WTC11 (cell line): ENCODE data around the gene GGN.

ENCODE experiments used
- CREB1 ChIP-seq: sonication (generic); formaldehyde crosslinking; IDR thresholded peaks from 2 replicates; pipeline ENCODE4 v1.8.0; 2023; ENCODE audit warnings: mild to moderate bottlenecking, missing genetic modification reagents
- GABPB1 ChIP-seq: sonication (generic); formaldehyde crosslinking; IDR thresholded peaks from 2 replicates; pipeline ENCODE4 v1.8.1; 2023; ENCODE audit warnings: mild to moderate bottlenecking, missing genetic modification reagents
- JUN ChIP-seq: sonication (generic); formaldehyde crosslinking; IDR thresholded peaks from 2 replicates; pipeline ENCODE4 v1.8.0; 2023; ENCODE audit warnings: mild to moderate bottlenecking, missing genetic modification reagents
- NFE2L1 ChIP-seq: sonication (generic); formaldehyde crosslinking; IDR thresholded peaks from 2 replicates; pipeline ENCODE4 v1.8.1; 2023; ENCODE audit warnings: missing genetic modification reagents
- NFYB ChIP-seq: sonication (generic); formaldehyde crosslinking; conservative IDR thresholded peaks from 2 replicates; pipeline ENCODE4 v1.8.0; 2022; ENCODE audit warnings: low read depth, missing genetic modification reagents
- TP53 ChIP-seq: sonication (generic); formaldehyde crosslinking; IDR thresholded peaks from 2 replicates; pipeline ENCODE4 v1.8.1; 2023; ENCODE audit warnings: mild to moderate bottlenecking, missing genetic modification reagents
- TF ChIP-seq, protein P1 (sequence below): sonication (generic); formaldehyde crosslinking; IDR thresholded peaks from 2 replicates; pipeline ENCODE4 v1.8.1; 2023; ENCODE audit warnings: mild to moderate bottlenecking, missing genetic modification reagents, moderate library complexity
- TF ChIP-seq, protein P2 (sequence below): sonication (generic); formaldehyde crosslinking; IDR thresholded peaks from 2 replicates; pipeline ENCODE4 v1.8.0; 2022; ENCODE audit warnings: mild to moderate bottlenecking, missing genetic modification reagents
- TF ChIP-seq, protein P3 (sequence below): sonication (generic); formaldehyde crosslinking; IDR thresholded peaks from 2 replicates; pipeline ENCODE4 v1.8.0; 2022; ENCODE audit warnings: mild to moderate bottlenecking, missing genetic modification reagents
- TF ChIP-seq, protein P4 (sequence below): fragments of 250-450 bp; sonication (Bioruptor Pico); IDR thresholded peaks from 2 replicates; pipeline ENCODE4 v2.1.2; 2022; ENCODE audit warnings: mild to moderate bottlenecking, moderate library complexity
- TF ChIP-seq, protein P5 (sequence below): fragments of 200-600 bp; IDR thresholded peaks from 2 replicates; pipeline ENCODE4 v1.8.0; 2022; ENCODE audit warnings: antibody characterized with exemption
- TF ChIP-seq, protein P6 (sequence below): sonication (generic); formaldehyde crosslinking; IDR thresholded peaks from 2 replicates; pipeline ENCODE4 v1.8.1; 2022; ENCODE audit warnings: mild to moderate bottlenecking, missing genetic modification reagents, moderate library complexity, borderline replicate concordance

DNA sequence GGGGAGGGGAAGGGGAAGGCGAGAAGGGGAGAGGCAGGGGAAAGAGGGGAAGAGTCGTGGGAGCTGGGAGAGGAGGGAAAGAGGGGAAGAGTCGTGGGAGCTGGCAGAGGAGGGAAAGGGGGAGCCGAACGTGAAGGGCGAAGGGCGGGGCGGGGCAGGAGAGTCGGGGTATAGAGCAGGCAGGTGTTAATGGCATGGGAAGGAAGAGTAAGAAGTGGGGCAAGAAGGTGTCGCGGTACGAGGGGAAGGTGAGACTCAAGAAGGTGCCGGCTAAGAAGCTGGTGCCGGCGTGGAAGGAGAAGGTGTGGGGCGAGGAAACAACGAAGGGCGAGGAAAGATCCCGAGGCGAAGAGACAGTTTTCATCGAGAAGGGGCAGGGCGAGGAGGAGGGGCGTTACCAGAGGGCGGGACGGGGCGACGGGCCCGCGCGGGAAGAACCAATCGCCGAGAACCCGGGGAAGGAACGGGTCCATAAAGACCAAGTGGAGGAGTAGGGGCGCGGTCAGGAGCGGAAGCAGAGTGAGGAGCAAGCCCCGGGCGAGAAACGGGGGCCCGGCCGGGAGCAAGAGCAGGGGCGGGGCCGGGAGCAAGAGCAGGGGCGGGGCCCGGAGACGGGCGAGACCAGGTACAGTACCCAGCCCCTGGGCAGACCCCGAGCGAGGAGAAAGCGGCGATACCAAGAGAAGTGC, 51.7 kb downstream of the GGN start:
- no peak for TF ChIP-seq NFYB (CRISPR knock-in tag)
- TF ChIP-seq, protein P1, sequence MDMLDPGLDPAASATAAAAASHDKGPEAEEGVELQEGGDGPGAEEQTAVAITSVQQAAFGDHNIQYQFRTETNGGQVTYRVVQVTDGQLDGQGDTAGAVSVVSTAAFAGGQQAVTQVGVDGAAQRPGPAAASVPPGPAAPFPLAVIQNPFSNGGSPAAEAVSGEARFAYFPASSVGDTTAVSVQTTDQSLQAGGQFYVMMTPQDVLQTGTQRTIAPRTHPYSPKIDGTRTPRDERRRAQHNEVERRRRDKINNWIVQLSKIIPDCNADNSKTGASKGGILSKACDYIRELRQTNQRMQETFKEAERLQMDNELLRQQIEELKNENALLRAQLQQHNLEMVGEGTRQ (CRISPR knock-in tag): no peak
- TF ChIP-seq, protein P2, sequence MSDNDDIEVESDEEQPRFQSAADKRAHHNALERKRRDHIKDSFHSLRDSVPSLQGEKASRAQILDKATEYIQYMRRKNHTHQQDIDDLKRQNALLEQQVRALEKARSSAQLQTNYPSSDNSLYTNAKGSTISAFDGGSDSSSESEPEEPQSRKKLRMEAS: no peak; the same call in 1 of the 2 replicates
- TF ChIP-seq, protein P3, sequence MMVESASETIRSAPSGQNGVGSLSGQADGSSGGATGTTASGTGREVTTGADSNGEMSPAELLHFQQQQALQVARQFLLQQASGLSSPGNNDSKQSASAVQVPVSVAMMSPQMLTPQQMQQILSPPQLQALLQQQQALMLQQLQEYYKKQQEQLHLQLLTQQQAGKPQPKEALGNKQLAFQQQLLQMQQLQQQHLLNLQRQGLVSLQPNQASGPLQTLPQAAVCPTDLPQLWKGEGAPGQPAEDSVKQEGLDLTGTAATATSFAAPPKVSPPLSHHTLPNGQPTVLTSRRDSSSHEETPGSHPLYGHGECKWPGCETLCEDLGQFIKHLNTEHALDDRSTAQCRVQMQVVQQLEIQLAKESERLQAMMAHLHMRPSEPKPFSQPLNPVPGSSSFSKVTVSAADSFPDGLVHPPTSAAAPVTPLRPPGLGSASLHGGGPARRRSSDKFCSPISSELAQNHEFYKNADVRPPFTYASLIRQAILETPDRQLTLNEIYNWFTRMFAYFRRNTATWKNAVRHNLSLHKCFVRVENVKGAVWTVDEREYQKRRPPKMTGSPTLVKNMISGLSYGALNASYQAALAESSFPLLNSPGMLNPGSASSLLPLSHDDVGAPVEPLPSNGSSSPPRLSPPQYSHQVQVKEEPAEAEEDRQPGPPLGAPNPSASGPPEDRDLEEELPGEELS (CRISPR knock-in tag): no peak
- TF ChIP-seq, protein P4, sequence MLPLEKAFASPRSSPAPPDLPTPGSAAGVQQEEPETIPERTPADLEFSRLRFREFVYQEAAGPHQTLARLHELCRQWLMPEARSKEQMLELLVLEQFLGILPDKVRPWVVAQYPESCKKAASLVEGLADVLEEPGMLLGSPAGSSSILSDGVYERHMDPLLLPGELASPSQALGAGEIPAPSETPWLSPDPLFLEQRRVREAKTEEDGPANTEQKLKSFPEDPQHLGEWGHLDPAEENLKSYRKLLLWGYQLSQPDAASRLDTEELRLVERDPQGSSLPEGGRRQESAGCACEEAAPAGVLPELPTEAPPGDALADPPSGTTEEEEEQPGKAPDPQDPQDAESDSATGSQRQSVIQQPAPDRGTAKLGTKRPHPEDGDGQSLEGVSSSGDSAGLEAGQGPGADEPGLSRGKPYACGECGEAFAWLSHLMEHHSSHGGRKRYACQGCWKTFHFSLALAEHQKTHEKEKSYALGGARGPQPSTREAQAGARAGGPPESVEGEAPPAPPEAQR: no peak
- TF ChIP-seq, protein P5, sequence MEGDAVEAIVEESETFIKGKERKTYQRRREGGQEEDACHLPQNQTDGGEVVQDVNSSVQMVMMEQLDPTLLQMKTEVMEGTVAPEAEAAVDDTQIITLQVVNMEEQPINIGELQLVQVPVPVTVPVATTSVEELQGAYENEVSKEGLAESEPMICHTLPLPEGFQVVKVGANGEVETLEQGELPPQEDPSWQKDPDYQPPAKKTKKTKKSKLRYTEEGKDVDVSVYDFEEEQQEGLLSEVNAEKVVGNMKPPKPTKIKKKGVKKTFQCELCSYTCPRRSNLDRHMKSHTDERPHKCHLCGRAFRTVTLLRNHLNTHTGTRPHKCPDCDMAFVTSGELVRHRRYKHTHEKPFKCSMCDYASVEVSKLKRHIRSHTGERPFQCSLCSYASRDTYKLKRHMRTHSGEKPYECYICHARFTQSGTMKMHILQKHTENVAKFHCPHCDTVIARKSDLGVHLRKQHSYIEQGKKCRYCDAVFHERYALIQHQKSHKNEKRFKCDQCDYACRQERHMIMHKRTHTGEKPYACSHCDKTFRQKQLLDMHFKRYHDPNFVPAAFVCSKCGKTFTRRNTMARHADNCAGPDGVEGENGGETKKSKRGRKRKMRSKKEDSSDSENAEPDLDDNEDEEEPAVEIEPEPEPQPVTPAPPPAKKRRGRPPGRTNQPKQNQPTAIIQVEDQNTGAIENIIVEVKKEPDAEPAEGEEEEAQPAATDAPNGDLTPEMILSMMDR: no peak
- no peak for TF ChIP-seq JUN (CRISPR knock-in tag)
- TF ChIP-seq, protein P6, sequence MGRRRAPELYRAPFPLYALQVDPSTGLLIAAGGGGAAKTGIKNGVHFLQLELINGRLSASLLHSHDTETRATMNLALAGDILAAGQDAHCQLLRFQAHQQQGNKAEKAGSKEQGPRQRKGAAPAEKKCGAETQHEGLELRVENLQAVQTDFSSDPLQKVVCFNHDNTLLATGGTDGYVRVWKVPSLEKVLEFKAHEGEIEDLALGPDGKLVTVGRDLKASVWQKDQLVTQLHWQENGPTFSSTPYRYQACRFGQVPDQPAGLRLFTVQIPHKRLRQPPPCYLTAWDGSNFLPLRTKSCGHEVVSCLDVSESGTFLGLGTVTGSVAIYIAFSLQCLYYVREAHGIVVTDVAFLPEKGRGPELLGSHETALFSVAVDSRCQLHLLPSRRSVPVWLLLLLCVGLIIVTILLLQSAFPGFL: no peak
- no peak for TF ChIP-seq TP53 (CRISPR knock-in tag)
- TF ChIP-seq CREB1 (CRISPR knock-in tag): no peak
- TF ChIP-seq GABPB1 (CRISPR knock-in tag): no peak
- no peak for TF ChIP-seq NFE2L1
